Stomach (tissue), 9 donors: ENCODE measurements around the gene HS3ST1. TPM values are rescaled to one million over a fixed set of nuclear protein-coding genes. Genes with fewer than 3 reads are reported as not detected.

Experiments used
- DNase-seq, 2 donors: peaks; one replicate each; pipeline versions ENCODE4 v3.0.0 to v3.0.0-alpha.2; 2013 to 2019
- H3K27ac ChIP-seq, 5 donors: fragments of 200-600 bp in 4 of 5; sonication (generic) in 4 of 5; one replicate each; pipeline ENCODE4 v1.5.1; 2013 to 2019; ENCODE audit warnings: mild to moderate bottlenecking in 1 of 5, moderate library complexity in 1 of 5
- H3K27me3 ChIP-seq, 3 donors: fragments of 200-600 bp; sonication (generic); one replicate each; pipeline ENCODE4 v1.5.1; 2017 to 2019; ENCODE audit warnings: mixed run types in 1 of 3
- H3K36me3 ChIP-seq, 4 donors: fragments of 200-600 bp; sonication (generic); 1 replicate in 3 of 4; 2 replicates in 1 of 4; pipeline ENCODE4 v1.5.1; 2016 to 2019
- H3K4me1 ChIP-seq, 4 donors: fragments of 200-600 bp; sonication (generic); one replicate each; pipeline ENCODE4 v1.5.1; 2016 to 2019
- H3K4me3 ChIP-seq, 4 donors: fragments of 200-600 bp; sonication (generic) in 3 of 4; one replicate each; pipeline ENCODE4 v1.5.1; 2016 to 2019; ENCODE audit warnings: mild to moderate bottlenecking in 1 of 4
- H3K9me3 ChIP-seq, 4 donors: fragments of 200-600 bp; sonication (generic); one replicate each; pipeline ENCODE4 v1.5.1; 2016 to 2019
- CTCF ChIP-seq, 7 experiments: fragments of 450-650 bp in 4 of 7; fragments of 200-600 bp in 3 of 7; sonication (generic) in 3 of 7; IDR thresholded peaks; one replicate each; pipeline ENCODE4 v1.5.1; 2016 to 2019; ENCODE audit warnings: antibody characterized with exemption in 7 of 7, control low read depth in 2 of 7, mild to moderate bottlenecking in 1 of 7
- EP300 ChIP-seq: sonication (generic); formaldehyde crosslinking; IDR thresholded peaks from one replicate; pipeline ENCODE4 v1.6.1; 2017; ENCODE audit warnings: antibody characterized with exemption
- POLR2A ChIP-seq, 4 donors: fragments of 450-650 bp; IDR thresholded peaks; one replicate each; pipeline ENCODE4 v1.6.1; 2016; ENCODE audit warnings: antibody characterized with exemption in 4 of 4, control low read depth in 2 of 4, mild to moderate bottlenecking in 1 of 4, moderate library complexity in 1 of 4
- POLR2AphosphoS5 ChIP-seq, 3 donors: sonication (generic); formaldehyde crosslinking; IDR thresholded peaks; one replicate each; pipeline ENCODE4 v1.6.1; 2016; ENCODE audit warnings: antibody characterized with exemption in 3 of 3
- WGBS, 5 donors: extraction: QIAGEN DNeasy Blood & Tissue Kit in 3 of 5; methylation state at CpG; one replicate each; pipeline versions ENCODE4 v1.1.5 to v1.1.7; 2013 to 2018; 5-methylcytosine and 5-hydroxymethylcytosine counted together
- intact Hi-C: fragments of 100-400 bp; cut with DNase I; formaldehyde crosslinking; loops from one replicate; pipeline ENCODE4 v1.15.1; 2023; ENCODE audit warnings: low total_unique reads
- polyA plus RNA-seq, 3 donors: library from polyadenylated mRNA; stranded (reverse); fragments of 200-250 nt; gene quantifications; one replicate each; pipeline ENCODE4 v1.2.3, GENCODE V29; 2013
- total RNA-seq, 5 donors: library from RNA; depleted of rRNA; stranded (reverse); fragments of >200 nt; gene quantifications; one replicate each; pipeline versions ENCODE4 v1.1.0 to v1.2.3, GENCODE V29; 2014 to 2016
- donor health status: healthy with polysubstance abuse.
- donor health status: Bipolar disorder and iron deficiency.
- donor health status: healthy.

Gene HS3ST1
- total and polyA plus RNA-seq, 8 donors, result 0.58 to 123 (median 4.1) TPM; not detected in 1

- Histone ChIP-seq H3K9me3 (no peaks in the 10 kb centered on the region), H3K27ac (no peak overlapping the region), H3K36me3 (no peaks in the 10 kb centered on the region), H3K27me3 (peaks cover 0 to 30% (median 4%) of the 10 kb centered on the region in 3 donors), H3K4me1 (peaks cover 14 to 47% (median 33%) of the 10 kb centered on the region in 4 donors), H3K4me3 (peak overlapping the region in 1 of 4 donors; percentile 65)
- intact Hi-C loops, result no loop called here
- TF ChIP-seq EP300 (no peak), POLR2A (IDR thresholded peaks at IDR 0.05) (no peak), POLR2AphosphoS5 (IDR thresholded peaks at IDR 0.05) (no peak), CTCF (IDR thresholded peaks at IDR 0.05) (no peak)
- 68 to 89% (median 84%) methylated on average over 3 of the region's 3 CpGs for WGBS, 5 donors
- no peak for DNase-seq
These were observed 2.7 kb downstream of the HS3ST1 start for GRCh38 chr4:11426003-11426402.

GRCh38 chr4:11424856-11425255, 3.8 kb downstream of the HS3ST1 start:
- no peak for DNase-seq
- no peaks in the 10 kb centered on the region for H3K9me3 ChIP-seq
- H3K4me1 ChIP-seq, result peaks cover 14 to 51% (median 30%) of the 10 kb centered on the region in 4 donors
- H3K36me3 ChIP-seq, result no peaks in the 10 kb centered on the region
- intact Hi-C loops, result no loop called here
- no peak for TF ChIP-seq POLR2A (IDR thresholded peaks at IDR 0.05)
- no peak for TF ChIP-seq POLR2AphosphoS5 (IDR thresholded peaks at IDR 0.05)
- TF ChIP-seq EP300, result no peak
- TF ChIP-seq CTCF (IDR thresholded peaks at IDR 0.05), result no peak
- no peak overlapping the region for H3K4me3 ChIP-seq
- WGBS, 5 donors, result 75 to 92% (median 84%) methylated on average over 5 of the region's 5 CpGs
- H3K27ac ChIP-seq, result no peak overlapping the region
- H3K27me3 ChIP-seq, result peaks cover 0 to 30% (median 4%) of the 10 kb centered on the region in 3 donors

GRCh38 chr4:11424000-11424399, 4.7 kb downstream of the HS3ST1 start:
- Histone ChIP-seq H3K27ac (no peak overlapping the region), H3K4me1 (peaks cover 14 to 47% (median 27%) of the 10 kb centered on the region in 4 donors), H3K27me3 (peaks cover 0 to 26% (median 4%) of the 10 kb centered on the region in 3 donors), H3K9me3 (no peaks in the 10 kb centered on the region), H3K4me3 (no peak overlapping the region), H3K36me3 (no peaks in the 10 kb centered on the region)
- intact Hi-C loops, result no loop called here
- WGBS, 5 donors, result 61 to 66% (median 65%) methylated on average over 4 of the region's 4 CpGs
- DNase-seq, result peak in 1 of 2 donors; percentile 83
- TF ChIP-seq CTCF (IDR thresholded peaks at IDR 0.05), result peak in 1 of 7 experiments; percentile 9
- TF ChIP-seq POLR2A (IDR thresholded peaks at IDR 0.05), result no peak

- intact Hi-C loops, result no loop called here
- WGBS, 5 donors, result 68 to 75% (median 70%) methylated on average over 6 of the region's 6 CpGs
These were observed 5.2 kb downstream of the HS3ST1 start for GRCh38 chr4:11423465-11423864.

GRCh38 chr4:11421116-11421515, 7.6 kb downstream of the HS3ST1 start:
- Histone ChIP-seq H3K9me3 (no peaks in the 10 kb centered on the region), H3K4me3 (no peak overlapping the region), H3K27me3 (no peaks in the 10 kb centered on the region), H3K4me1 (peaks cover 0 to 23% (median 4%) of the 10 kb centered on the region in 4 donors), H3K27ac (no peak overlapping the region), H3K36me3 (no peaks in the 10 kb centered on the region)
- intact Hi-C loops, result no loop called here
- TF ChIP-seq CTCF (IDR thresholded peaks at IDR 0.05) (no peak), EP300 (no peak), POLR2AphosphoS5 (IDR thresholded peaks at IDR 0.05) (no peak), POLR2A (IDR thresholded peaks at IDR 0.05) (no peak)
- no peak for DNase-seq
- whole genome bisulfite sequencing, 5 donors, result 56 to 80% (median 75%) methylated on average over 3 of the region's 3 CpGs

More at GRCh38 chr4:11423465-11423864, 5.2 kb downstream of the HS3ST1 start:
- Histone ChIP-seq H3K27me3 (peaks cover 0 to 20% (median 4%) of the 10 kb centered on the region in 3 donors), H3K9me3 (no peaks in the 10 kb centered on the region), H3K36me3 (no peaks in the 10 kb centered on the region), H3K4me1 (peaks cover 14 to 42% (median 21%) of the 10 kb centered on the region in 4 donors), H3K4me3 (no peak overlapping the region), H3K27ac (no peak overlapping the region)
- no peak for TF ChIP-seq POLR2AphosphoS5 (IDR thresholded peaks at IDR 0.05)
- DNase-seq, result no peak
